ENCODE data around the gene SPRED2.

GRCh38 chr2:65265671-65266045 is 166.7 kb downstream of the SPRED2 start:
- TF ChIP-seq, protein P1, sequence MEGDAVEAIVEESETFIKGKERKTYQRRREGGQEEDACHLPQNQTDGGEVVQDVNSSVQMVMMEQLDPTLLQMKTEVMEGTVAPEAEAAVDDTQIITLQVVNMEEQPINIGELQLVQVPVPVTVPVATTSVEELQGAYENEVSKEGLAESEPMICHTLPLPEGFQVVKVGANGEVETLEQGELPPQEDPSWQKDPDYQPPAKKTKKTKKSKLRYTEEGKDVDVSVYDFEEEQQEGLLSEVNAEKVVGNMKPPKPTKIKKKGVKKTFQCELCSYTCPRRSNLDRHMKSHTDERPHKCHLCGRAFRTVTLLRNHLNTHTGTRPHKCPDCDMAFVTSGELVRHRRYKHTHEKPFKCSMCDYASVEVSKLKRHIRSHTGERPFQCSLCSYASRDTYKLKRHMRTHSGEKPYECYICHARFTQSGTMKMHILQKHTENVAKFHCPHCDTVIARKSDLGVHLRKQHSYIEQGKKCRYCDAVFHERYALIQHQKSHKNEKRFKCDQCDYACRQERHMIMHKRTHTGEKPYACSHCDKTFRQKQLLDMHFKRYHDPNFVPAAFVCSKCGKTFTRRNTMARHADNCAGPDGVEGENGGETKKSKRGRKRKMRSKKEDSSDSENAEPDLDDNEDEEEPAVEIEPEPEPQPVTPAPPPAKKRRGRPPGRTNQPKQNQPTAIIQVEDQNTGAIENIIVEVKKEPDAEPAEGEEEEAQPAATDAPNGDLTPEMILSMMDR (IDR thresholded peaks at IDR 0.05; ENCODE audit: insufficient read depth, low read length) = no peak
- TF ChIP-seq POLR2AphosphoS5 (IDR thresholded peaks at IDR 0.05; ENCODE audit: low read depth) (no peak), GABPA (IDR thresholded peaks at IDR 0.05; ENCODE audit: low read depth) (no peak), REST (IDR thresholded peaks at IDR 0.05; ENCODE audit: insufficient replicate concordance, low read depth) (no peak), SPI1 (IDR thresholded peaks at IDR 0.05; ENCODE audit: borderline replicate concordance, low read depth) (no peak)
